Esophagus muscularis mucosa (tissue), 4 donors: ENCODE results near the gene ZFR. TPM values are rescaled to one million over a fixed set of nuclear protein-coding genes. Genes with fewer than 3 reads are reported as not detected.

ENCODE experiments used
- DNase-seq: peaks from one replicate; pipeline ENCODE4 v3.0.0-alpha.2; 2017; ENCODE audit errors: extremely low spot score
- H3K27ac ChIP-seq, 4 donors: fragments of 200-600 bp; sonication (generic); replicated peaks in 1 of 4; 1 replicate in 3 of 4; 2 replicates in 1 of 4; pipeline ENCODE4 v1.5.1; 2016 to 2019; ENCODE audit warnings: mild to moderate bottlenecking in 1 of 4
- H3K27me3 ChIP-seq, 4 donors: fragments of 200-600 bp; sonication (generic); one replicate each; pipeline versions ENCODE4 v1.5.1 to v1.6.0; 2016 to 2019
- H3K36me3 ChIP-seq, 4 donors: fragments of 200-600 bp; sonication (generic); one replicate each; pipeline ENCODE4 v1.5.1; 2016 to 2019
- H3K4me1 ChIP-seq, 4 donors: fragments of 200-600 bp; sonication (generic); one replicate each; pipeline ENCODE4 v1.5.1; 2016 to 2019
- H3K4me3 ChIP-seq, 4 donors: fragments of 200-600 bp; sonication (generic); 1 replicate in 2 of 4; 2 replicates in 2 of 4; pipeline ENCODE4 v1.5.1; 2016 to 2019; ENCODE audit warnings: mild to moderate bottlenecking in 4 of 4, moderate library complexity in 1 of 4
- H3K9me3 ChIP-seq, 4 donors: fragments of 200-600 bp; sonication (generic); 1 replicate in 3 of 4; 2 replicates in 1 of 4; pipeline ENCODE4 v1.5.1; 2016 to 2019
- EP300 ChIP-seq: sonication (generic); formaldehyde crosslinking; IDR thresholded peaks from one replicate; pipeline ENCODE4 v1.6.1; 2017; ENCODE audit warnings: antibody characterized with exemption
- POLR2A ChIP-seq: fragments of 450-650 bp; IDR thresholded peaks from one replicate; pipeline ENCODE4 v1.6.1; 2017; ENCODE audit warnings: antibody characterized with exemption, moderate library complexity, mild to moderate bottlenecking, low read depth
- POLR2AphosphoS5 ChIP-seq, 2 donors: sonication (generic); formaldehyde crosslinking; IDR thresholded peaks; one replicate each; pipeline ENCODE4 v1.6.1; 2017; ENCODE audit warnings: antibody characterized with exemption in 2 of 2
- WGBS: methylation state at CpG from one replicate; pipeline ENCODE4 v1.1.5; 2018; 5-methylcytosine and 5-hydroxymethylcytosine counted together
- intact Hi-C: fragments of 100-400 bp; cut with DNase I; formaldehyde crosslinking; loops from one replicate; pipeline ENCODE4 v1.15.1; 2023
- total RNA-seq, 4 donors: library from RNA; depleted of rRNA; stranded (reverse); fragments of >200 nt; gene quantifications; one replicate each; pipeline versions ENCODE4 v1.1.0 to v1.2.1, GENCODE V29; 2016
- TF ChIP-seq, protein P1 (sequence below), 3 experiments: fragments of 200-600 bp in 2 of 3; fragments of 450-650 bp in 1 of 3; sonication (generic) in 2 of 3; IDR thresholded peaks; one replicate each; pipeline ENCODE4 v1.5.1; 2017 to 2019; ENCODE audit warnings: antibody characterized with exemption in 3 of 3, mild to moderate bottlenecking in 2 of 3, moderate library complexity in 1 of 3

ZFR gene
- total RNA-seq, 4 donors from 2014 or later: 83.2 to 106 (median 92.4) TPM

GRCh38 chr5:32421075-32421474, 23.5 kb downstream of the ZFR start:
- Histone ChIP-seq H3K4me1 (peaks cover 41 to 52% (median 46%) of the 10 kb centered on the region in 4 donors), H3K27me3 (no peaks in the 10 kb centered on the region), H3K4me3 (no peak overlapping the region), H3K36me3 (peaks cover 5 to 37% (median 10%) of the 10 kb centered on the region in 4 donors), H3K27ac (no peak overlapping the region), H3K9me3 (peaks cover 0 to 2% (median 0%) of the 10 kb centered on the region in 4 donors)
- no peak for TF ChIP-seq EP300
- TF ChIP-seq, protein P1, sequence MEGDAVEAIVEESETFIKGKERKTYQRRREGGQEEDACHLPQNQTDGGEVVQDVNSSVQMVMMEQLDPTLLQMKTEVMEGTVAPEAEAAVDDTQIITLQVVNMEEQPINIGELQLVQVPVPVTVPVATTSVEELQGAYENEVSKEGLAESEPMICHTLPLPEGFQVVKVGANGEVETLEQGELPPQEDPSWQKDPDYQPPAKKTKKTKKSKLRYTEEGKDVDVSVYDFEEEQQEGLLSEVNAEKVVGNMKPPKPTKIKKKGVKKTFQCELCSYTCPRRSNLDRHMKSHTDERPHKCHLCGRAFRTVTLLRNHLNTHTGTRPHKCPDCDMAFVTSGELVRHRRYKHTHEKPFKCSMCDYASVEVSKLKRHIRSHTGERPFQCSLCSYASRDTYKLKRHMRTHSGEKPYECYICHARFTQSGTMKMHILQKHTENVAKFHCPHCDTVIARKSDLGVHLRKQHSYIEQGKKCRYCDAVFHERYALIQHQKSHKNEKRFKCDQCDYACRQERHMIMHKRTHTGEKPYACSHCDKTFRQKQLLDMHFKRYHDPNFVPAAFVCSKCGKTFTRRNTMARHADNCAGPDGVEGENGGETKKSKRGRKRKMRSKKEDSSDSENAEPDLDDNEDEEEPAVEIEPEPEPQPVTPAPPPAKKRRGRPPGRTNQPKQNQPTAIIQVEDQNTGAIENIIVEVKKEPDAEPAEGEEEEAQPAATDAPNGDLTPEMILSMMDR (IDR thresholded peaks at IDR 0.05): no peak
- TF ChIP-seq POLR2A: no peak
- no peak for TF ChIP-seq POLR2AphosphoS5 (IDR thresholded peaks at IDR 0.05)
- DNase-seq: no peak
- intact Hi-C loops: no loop called here

GRCh38 chr5:32420506-32420905, 24.0 kb downstream of the ZFR start:
- WGBS: 39% methylated on average over 1 of the region's 1 CpG
- Histone ChIP-seq H3K9me3 (no peaks in the 10 kb centered on the region), H3K4me3 (no peak overlapping the region), H3K27me3 (no peaks in the 10 kb centered on the region), H3K36me3 (peaks cover 5 to 43% (median 11%) of the 10 kb centered on the region in 4 donors), H3K4me1 (peaks cover 41 to 52% (median 46%) of the 10 kb centered on the region in 4 donors), H3K27ac (peak overlapping the region in 1 of 4 donors; percentile 18)
- intact Hi-C loops: no loop called here
- TF ChIP-seq EP300 (no peak), POLR2AphosphoS5 (IDR thresholded peaks at IDR 0.05) (no peak), POLR2A (no peak)
- TF ChIP-seq, protein P1 (IDR thresholded peaks at IDR 0.05): no peak
- no peak for DNase-seq

GRCh38 chr5:32419791-32420190, 24.7 kb downstream of the ZFR start:
- no peak for TF ChIP-seq POLR2A
- no peak for TF ChIP-seq POLR2AphosphoS5 (IDR thresholded peaks at IDR 0.05)
- no peak for TF ChIP-seq EP300
- TF ChIP-seq, protein P1 (IDR thresholded peaks at IDR 0.05): no peak
- intact Hi-C loops: no loop called here
- WGBS: 45% methylated on average over 2 of the region's 2 CpGs
- Histone ChIP-seq H3K4me1 (peaks cover 41 to 52% (median 46%) of the 10 kb centered on the region in 4 donors), H3K4me3 (no peak overlapping the region), H3K9me3 (no peaks in the 10 kb centered on the region), H3K27me3 (no peaks in the 10 kb centered on the region), H3K27ac (no peak overlapping the region), H3K36me3 (peaks cover 9 to 49% (median 16%) of the 10 kb centered on the region in 4 donors)
- DNase-seq: no peak

DNA sequence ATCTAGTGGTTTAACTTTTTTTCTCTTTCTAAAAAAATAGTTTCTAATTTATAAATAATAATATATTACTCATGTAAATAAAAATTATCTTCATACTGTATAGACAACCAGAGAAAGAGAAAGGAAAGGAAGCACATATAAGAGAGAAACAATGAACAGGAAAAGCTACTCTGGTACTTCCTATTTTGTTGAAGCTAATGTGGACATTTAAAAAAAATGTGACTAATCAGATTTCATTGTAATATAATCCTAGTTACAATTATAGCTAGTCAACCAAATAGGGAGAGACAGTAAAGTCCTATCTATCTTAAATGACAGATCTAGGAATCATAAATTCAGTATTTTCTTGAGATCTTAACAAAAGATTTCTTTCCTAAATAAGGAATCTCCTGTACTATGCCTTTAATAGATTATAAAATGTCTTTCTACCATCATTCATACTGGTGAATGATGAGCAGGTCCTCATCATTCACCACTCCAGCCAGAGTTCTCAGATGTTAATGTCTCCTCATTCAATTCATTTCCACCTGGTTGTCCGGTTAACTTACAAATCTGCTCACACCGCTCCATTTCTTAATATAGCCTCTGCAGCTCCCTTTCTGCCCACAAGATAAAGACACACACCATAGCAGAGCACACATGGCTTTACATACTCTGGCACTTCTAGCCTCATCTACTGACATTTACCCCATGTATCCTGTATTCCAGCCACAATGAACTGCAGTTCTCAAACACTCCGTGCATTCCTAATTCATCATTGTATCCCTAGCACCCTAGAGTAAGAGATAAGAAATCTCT, 30.9 kb downstream of the ZFR start:
- Histone ChIP-seq H3K27me3 (no peaks in the 10 kb centered on the region), H3K9me3 (no peaks in the 10 kb centered on the region), H3K27ac (no peak overlapping the region), H3K36me3 (peaks cover 24 to 89% (median 55%) of the 10 kb centered on the region in 4 donors), H3K4me3 (no peak overlapping the region), H3K4me1 (peaks cover 0 to 10% (median 5%) of the 10 kb centered on the region in 4 donors)
- no peak for TF ChIP-seq EP300
- TF ChIP-seq POLR2A: no peak
- TF ChIP-seq POLR2AphosphoS5 (IDR thresholded peaks at IDR 0.05): no peak
- TF ChIP-seq, protein P1 (IDR thresholded peaks at IDR 0.05): no peak
- WGBS: 87% methylated on average over 3 of the region's 3 CpGs
- intact Hi-C loops: no loop called here
- no peak for DNase-seq
